Tibial nerve (tissue), 4 donors: ENCODE data around the gene RTBDN. TPM values are rescaled to one million over a fixed set of nuclear protein-coding genes. Genes with fewer than 3 reads are reported as not detected.

Source experiments
- DNase-seq, 2 donors: peaks; one replicate each; pipeline ENCODE4 v3.0.0-alpha.2; 2019; ENCODE audit warnings: low spot score in 2 of 2
- H3K27ac ChIP-seq, 4 donors: fragments of 200-600 bp; sonication (generic) in 3 of 4; one replicate each; pipeline ENCODE4 v1.5.1; 2017 to 2019; ENCODE audit warnings: mild to moderate bottlenecking in 1 of 4
- H3K27me3 ChIP-seq, 2 donors: fragments of 200-600 bp; sonication (generic) in 1 of 2; one replicate each; pipeline versions ENCODE4 v1.5.1 to v1.6.0; 2017 to 2019
- H3K36me3 ChIP-seq, 3 donors: fragments of 200-600 bp; sonication (generic); one replicate each; pipeline ENCODE4 v1.5.1; 2018 to 2019
- H3K4me1 ChIP-seq, 4 donors: fragments of 200-600 bp; sonication (generic) in 3 of 4; one replicate each; pipeline ENCODE4 v1.5.1; 2017 to 2019
- H3K4me3 ChIP-seq, 4 donors: fragments of 200-600 bp; sonication (generic) in 3 of 4; one replicate each; pipeline ENCODE4 v1.5.1; 2017 to 2019; ENCODE audit warnings: mild to moderate bottlenecking in 1 of 4, moderate library complexity in 1 of 4
- H3K9me3 ChIP-seq, 4 donors: fragments of 200-600 bp; sonication (generic) in 3 of 4; one replicate each; pipeline ENCODE4 v1.5.1; 2017 to 2019
- EP300 ChIP-seq, 2 donors: sonication (generic); formaldehyde crosslinking; IDR thresholded peaks; one replicate each; pipeline ENCODE4 v1.6.1; 2017; ENCODE audit warnings: antibody characterized with exemption in 2 of 2, mild to moderate bottlenecking in 1 of 2
- POLR2A ChIP-seq, 2 donors: fragments of 450-650 bp; IDR thresholded peaks; one replicate each; pipeline ENCODE4 v1.6.1; 2017; ENCODE audit warnings: antibody characterized with exemption in 2 of 2, mild to moderate bottlenecking in 2 of 2, moderate library complexity in 2 of 2
- WGBS, 2 donors: methylation state at CpG; one replicate each; pipeline ENCODE4 v1.1.5; 2018; 5-methylcytosine and 5-hydroxymethylcytosine counted together
- small RNA-seq: library from RNA; depleted of rRNA; stranded (forward); fragments of <200 nt; gene quantifications from one replicate; pipeline ENCODE3, GENCODE V24; 2016
- total RNA-seq, 4 donors: library from RNA; depleted of rRNA; stranded (reverse); fragments of >200 nt; gene quantifications; one replicate each; pipeline ENCODE4 v1.1.0, GENCODE V29; 2016
- TF ChIP-seq, protein P1 (sequence below), 5 experiments: fragments of 200-600 bp in 3 of 5; fragments of 450-650 bp in 2 of 5; sonication (generic) in 3 of 5; IDR thresholded peaks; one replicate each; pipeline ENCODE4 v1.5.1; 2016 to 2019; ENCODE audit warnings: antibody characterized with exemption in 5 of 5, mild to moderate bottlenecking in 3 of 5, moderate library complexity in 2 of 5

Gene RTBDN
- total RNA-seq, 4 donors from 2014 or later, result not detected

DNA sequence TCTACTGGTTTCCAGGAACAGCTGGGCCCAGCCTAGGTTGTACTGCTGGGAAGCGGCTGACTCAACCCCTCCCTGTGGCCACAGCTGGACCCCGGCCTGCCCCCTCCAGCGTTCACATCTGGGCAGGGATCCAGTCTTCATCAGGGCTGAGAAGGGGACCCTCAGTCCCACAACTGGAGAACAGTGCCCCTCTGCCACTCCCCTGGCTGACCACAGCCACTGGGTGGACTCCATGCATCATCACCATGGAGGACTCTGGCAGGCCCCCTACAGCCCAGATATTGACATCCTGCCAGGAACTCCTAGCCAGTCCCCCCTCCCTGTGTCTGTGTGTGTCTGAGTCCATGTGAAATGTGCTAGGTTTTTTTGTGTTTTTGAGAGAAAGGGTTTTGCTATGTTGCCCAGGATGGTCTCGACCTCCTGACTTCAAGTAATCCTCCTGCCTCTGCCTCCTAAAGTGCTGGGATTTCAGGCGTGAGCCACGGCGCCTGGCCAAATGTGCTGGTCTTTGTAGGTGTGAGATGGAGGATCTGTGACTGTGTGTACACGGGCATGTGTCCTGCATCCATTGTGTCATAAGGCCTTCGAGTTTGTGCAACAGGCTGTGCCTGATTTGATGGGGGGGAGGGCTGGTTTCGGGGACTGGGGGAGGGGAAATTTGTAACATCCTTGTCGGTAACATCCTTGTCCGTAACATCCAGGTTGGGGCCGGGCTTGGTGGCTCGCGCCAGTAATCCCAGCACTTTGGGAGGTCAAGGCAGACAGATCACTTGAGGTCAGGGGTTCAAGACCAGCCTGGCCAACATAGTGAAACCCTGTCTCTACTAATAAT is 55.0 kb downstream of the RTBDN start:
- peak overlapping the region; percentile 93 to 98 (median 94) for H3K27ac ChIP-seq
- no peaks in the 10 kb centered on the region for H3K36me3 ChIP-seq
- peak overlapping the region in 2 of 4 donors; percentile 59 to 81 for H3K4me3 ChIP-seq
- no peaks in the 10 kb centered on the region for H3K27me3 ChIP-seq
- DNase-seq, result no peak
- peaks cover 0 to 69% (median 56%) of the 10 kb centered on the region in 4 donors for H3K4me1 ChIP-seq
- whole genome bisulfite sequencing, 2 donors, result 45 to 57% methylated on average over 15 of the region's 15 CpGs
- H3K9me3 ChIP-seq, result no peaks in the 10 kb centered on the region
- TF ChIP-seq EP300 (IDR thresholded peaks at IDR 0.05) (no peak), POLR2A (IDR thresholded peaks at IDR 0.05) (no peak)
- TF ChIP-seq, protein P1, sequence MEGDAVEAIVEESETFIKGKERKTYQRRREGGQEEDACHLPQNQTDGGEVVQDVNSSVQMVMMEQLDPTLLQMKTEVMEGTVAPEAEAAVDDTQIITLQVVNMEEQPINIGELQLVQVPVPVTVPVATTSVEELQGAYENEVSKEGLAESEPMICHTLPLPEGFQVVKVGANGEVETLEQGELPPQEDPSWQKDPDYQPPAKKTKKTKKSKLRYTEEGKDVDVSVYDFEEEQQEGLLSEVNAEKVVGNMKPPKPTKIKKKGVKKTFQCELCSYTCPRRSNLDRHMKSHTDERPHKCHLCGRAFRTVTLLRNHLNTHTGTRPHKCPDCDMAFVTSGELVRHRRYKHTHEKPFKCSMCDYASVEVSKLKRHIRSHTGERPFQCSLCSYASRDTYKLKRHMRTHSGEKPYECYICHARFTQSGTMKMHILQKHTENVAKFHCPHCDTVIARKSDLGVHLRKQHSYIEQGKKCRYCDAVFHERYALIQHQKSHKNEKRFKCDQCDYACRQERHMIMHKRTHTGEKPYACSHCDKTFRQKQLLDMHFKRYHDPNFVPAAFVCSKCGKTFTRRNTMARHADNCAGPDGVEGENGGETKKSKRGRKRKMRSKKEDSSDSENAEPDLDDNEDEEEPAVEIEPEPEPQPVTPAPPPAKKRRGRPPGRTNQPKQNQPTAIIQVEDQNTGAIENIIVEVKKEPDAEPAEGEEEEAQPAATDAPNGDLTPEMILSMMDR (IDR thresholded peaks at IDR 0.05), result no peak

DNA sequence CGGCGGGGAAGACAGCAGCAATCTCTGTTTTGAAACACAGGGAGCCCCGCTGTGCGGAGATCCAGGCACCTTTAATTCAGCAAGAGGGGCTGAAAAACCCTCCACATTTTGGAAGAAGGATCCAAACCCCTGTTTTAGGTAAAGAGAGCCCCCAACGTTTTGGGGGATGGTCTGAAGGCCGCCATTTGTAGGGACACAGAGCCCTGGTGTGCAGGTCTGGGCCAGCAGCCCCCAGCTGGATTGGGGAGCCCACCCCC is 55.5 kb downstream of the RTBDN start:
- H3K4me1 ChIP-seq, result peaks cover 0 to 63% (median 51%) of the 10 kb centered on the region in 4 donors
- DNase-seq, result no peak
- no peaks in the 10 kb centered on the region for H3K9me3 ChIP-seq
- 19 to 34% methylated on average over 6 of the region's 6 CpGs for WGBS, 2 donors
- H3K36me3 ChIP-seq, result no peaks in the 10 kb centered on the region
- H3K4me3 ChIP-seq, result peak overlapping the region in 2 of 4 donors; percentile 59 to 81
- peak overlapping the region; percentile 93 to 98 (median 94) for H3K27ac ChIP-seq
- TF ChIP-seq, protein P1 (IDR thresholded peaks at IDR 0.05), result no peak
- H3K27me3 ChIP-seq, result no peaks in the 10 kb centered on the region

DNA sequence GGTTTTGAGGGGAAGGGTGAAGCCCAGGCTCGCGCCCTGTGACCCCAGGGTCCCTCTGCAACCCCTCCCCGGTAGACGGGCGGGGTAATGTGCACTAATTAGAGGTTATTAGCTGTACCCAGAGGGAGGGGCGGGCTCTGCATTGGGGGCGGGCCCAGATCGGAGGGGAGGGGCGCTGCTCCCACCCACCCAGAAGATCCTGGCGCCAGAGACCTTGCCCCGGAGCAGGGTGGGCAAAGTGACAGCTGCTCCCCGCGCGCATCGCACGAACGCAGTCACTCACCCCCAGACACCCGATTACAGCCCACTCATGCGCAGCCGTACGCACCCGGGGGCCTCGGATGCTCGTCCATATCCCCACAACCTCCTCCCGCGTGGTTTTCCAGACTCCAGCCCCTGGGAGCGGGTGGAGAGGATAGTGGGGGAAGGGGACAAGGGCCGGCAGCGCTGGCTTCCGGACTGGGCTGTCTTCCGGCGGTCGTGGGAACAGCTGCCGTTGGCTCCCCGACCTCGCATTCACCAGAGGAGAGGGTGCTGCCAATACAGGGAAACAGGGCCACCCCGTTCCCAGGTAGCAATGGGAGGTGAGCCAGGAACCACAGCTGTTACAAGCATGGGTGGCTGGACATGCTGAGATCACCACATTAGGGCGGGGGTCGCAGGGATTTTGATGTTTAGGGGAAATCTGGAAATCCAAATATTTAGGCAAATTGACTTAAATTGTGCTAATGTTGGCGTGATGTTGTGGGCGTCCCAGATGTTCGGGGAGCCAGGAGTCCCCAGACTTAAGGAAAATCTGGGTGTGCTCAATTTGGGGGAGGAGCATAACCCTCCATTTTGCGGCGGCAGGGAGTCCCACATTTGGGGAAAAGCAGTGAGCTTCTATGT is 56.1 kb downstream of the RTBDN start:
- peak in 1 of 2 donors; percentile 36 for TF ChIP-seq EP300 (IDR thresholded peaks at IDR 0.05)
- TF ChIP-seq, protein P1 (IDR thresholded peaks at IDR 0.05), result no peak
- peak in 1 of 2 donors; percentile 29 for TF ChIP-seq POLR2A (IDR thresholded peaks at IDR 0.05)
- WGBS, 2 donors, result 2 to 3% methylated on average over 33 to 44 of the region's 44 CpGs
- DNase-seq, result peak in 1 of 2 donors; percentile 63
- Histone ChIP-seq H3K27ac (peak overlapping the region; percentile 93 to 98 (median 94)), H3K9me3 (no peaks in the 10 kb centered on the region), H3K4me1 (peaks cover 0 to 58% (median 45%) of the 10 kb centered on the region in 4 donors), H3K36me3 (no peaks in the 10 kb centered on the region), H3K4me3 (peak overlapping the region; percentile 53 to 81 (median 60)), H3K27me3 (no peaks in the 10 kb centered on the region)

DNA sequence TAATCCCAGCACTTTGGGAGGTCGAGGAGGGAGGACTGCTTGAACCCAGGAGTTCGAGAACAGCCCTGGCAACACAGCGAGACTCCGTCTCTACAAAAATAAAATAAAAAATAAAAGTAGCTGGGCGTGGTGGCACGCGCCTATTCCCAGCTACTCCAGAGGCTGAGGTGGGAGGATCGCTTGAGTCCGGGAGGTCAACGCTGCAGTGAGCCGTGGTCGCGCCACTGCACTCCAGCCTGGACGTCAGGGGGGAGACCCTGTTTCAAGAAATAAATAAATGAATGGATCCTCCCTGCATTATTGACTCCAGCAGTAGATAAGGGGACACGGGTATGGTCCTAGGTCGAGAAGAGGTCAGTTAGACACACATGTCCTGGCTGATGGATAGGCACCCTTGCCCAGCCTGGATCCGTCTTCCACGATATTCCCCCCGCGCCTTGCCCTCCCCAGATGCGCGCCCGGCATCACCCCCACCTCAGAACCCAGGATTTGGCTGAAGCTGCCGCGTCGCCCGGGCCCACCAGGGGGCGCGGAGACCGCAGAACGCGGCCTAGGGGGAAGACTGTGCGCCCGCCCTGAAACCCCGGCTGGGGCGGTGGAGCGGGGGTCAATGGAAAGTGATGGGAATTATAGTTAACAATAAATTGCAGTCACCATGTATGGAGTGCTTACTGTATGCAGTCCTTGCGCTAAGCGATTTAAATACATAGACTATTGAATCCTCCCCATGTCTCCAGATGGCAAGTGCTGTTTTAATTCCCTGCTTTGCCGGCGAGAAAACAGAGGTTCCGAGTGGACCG is 57.0 kb downstream of the RTBDN start:
- no peaks in the 10 kb centered on the region for H3K9me3 ChIP-seq
- DNase-seq, result peak in 1 of 2 donors; percentile 78
- H3K27me3 ChIP-seq, result no peaks in the 10 kb centered on the region
- peak overlapping the region; percentile 93 to 98 (median 94) for H3K27ac ChIP-seq
- 8 to 10% methylated on average over 43 of the region's 43 CpGs for WGBS, 2 donors
- peaks cover 0 to 49% (median 38%) of the 10 kb centered on the region in 4 donors for H3K4me1 ChIP-seq
- TF ChIP-seq POLR2A (IDR thresholded peaks at IDR 0.05), result no peak
- TF ChIP-seq, protein P1 (IDR thresholded peaks at IDR 0.05), result peak; percentile 95 to 98 (median 97)
- peak; percentile 67 to 74 for TF ChIP-seq EP300 (IDR thresholded peaks at IDR 0.05)
- H3K36me3 ChIP-seq, result no peaks in the 10 kb centered on the region
- peak overlapping the region; percentile 53 to 81 (median 60) for H3K4me3 ChIP-seq

Small RNA genes lying within 50 kb of the gene (small RNA-seq; reads per million reads assigned to genes)
- gene MIR5684 (not detected), gene MIR6794 (not detected)

Other genes starting within 250 kb of the RTBDN start
- 1 to 10 TPM; 3.1 to 6.7 (median 4.8) TPM for gene ZNF490, start 223.8 kb downstream of the RTBDN start, total RNA-seq
- gene ZNF791, start 223.7 kb downstream of the RTBDN start, total RNA-seq, result 10 to 100 TPM; 36.1 to 38.7 (median 37.6) TPM
- gene MAN2B1, start 167.8 kb downstream of the RTBDN start, total RNA-seq, result 10 to 100 TPM; 48.5 to 89.4 (median 58.5) TPM
- 10 to 100 TPM in 3 of 4 donors, 1 to 10 TPM in 1; 7.9 to 19.8 (median 16.8) TPM for gene WDR83, start 167.8 kb downstream of the RTBDN start, total RNA-seq
- 100 to 1,000 TPM; 117 to 180 (median 160) TPM for gene DHPS, start 152.7 kb downstream of the RTBDN start, total RNA-seq
- gene GNG14, start 146.6 kb downstream of the RTBDN start, total RNA-seq, result not detected
- 1 to 10 TPM; 1.2 to 7.5 (median 5.7) TPM for gene FBXW9, start 137.9 kb downstream of the RTBDN start, total RNA-seq
- gene TNPO2, start 110.6 kb downstream of the RTBDN start, total RNA-seq, result 100 to 1,000 TPM in 1 of 4 donors, 10 to 100 TPM in 3; 56.1 to 120 (median 77.6) TPM
- 100 to 1,000 TPM; 328 to 649 (median 501) TPM for gene TRIR, start 99.9 kb downstream of the RTBDN start, total RNA-seq
- gene GET3, start 97.1 kb downstream of the RTBDN start, total RNA-seq, result 10 to 100 TPM; 22.6 to 40.4 (median 36.3) TPM
- under 1 TPM in 1 of 4 donors, not detected in 3; 0.21 TPM for gene BEST2, start 82.8 kb downstream of the RTBDN start, total RNA-seq
- gene HOOK2, start 59.0 kb downstream of the RTBDN start, total RNA-seq, result 100 to 1,000 TPM in 1 of 4 donors, 10 to 100 TPM in 3; 27.3 to 109 (median 50.2) TPM
- 100 to 1,000 TPM; 421 to 676 (median 613) TPM for gene JUNB, start 43.1 kb downstream of the RTBDN start, total RNA-seq
- 100 to 1,000 TPM; 129 to 182 (median 163) TPM for gene PRDX2, start 32.8 kb downstream of the RTBDN start, total RNA-seq
- 1 to 10 TPM in 1 of 4 donors, not detected in 3; 4.8 TPM for gene THSD8, start 32.5 kb downstream of the RTBDN start, total RNA-seq
- 1 to 10 TPM; 5.4 to 8.6 (median 6.7) TPM for gene RNASEH2A, start 28.0 kb downstream of the RTBDN start, total RNA-seq
- gene MAST1, start 3.9 kb upstream of the RTBDN start, total RNA-seq, result not detected
- gene DNASE2, start 46.9 kb upstream of the RTBDN start, total RNA-seq, result 10 to 100 TPM; 38.1 to 59.0 (median 44.2) TPM
- not detected for gene KLF1, start 52.6 kb upstream of the RTBDN start, total RNA-seq
- gene GCDH, start 56.6 kb upstream of the RTBDN start, total RNA-seq, result 10 to 100 TPM; 50.4 to 68.0 (median 64.6) TPM
- gene SYCE2, start 84.7 kb upstream of the RTBDN start, total RNA-seq, result not detected
- 10 to 100 TPM; 22.7 to 44.7 (median 32.2) TPM for gene FARSA, start 99.1 kb upstream of the RTBDN start, total RNA-seq
- gene CALR, start 104.0 kb upstream of the RTBDN start, total RNA-seq, result 100 to 1,000 TPM; 173 to 398 (median 313) TPM
- 100 to 1,000 TPM in 3 of 4 donors, 10 to 100 TPM in 1; 89.2 to 111 (median 108) TPM for gene RAD23A, start 111.3 kb upstream of the RTBDN start, total RNA-seq
- gene GADD45GIP1, start 122.6 kb upstream of the RTBDN start, total RNA-seq, result 10 to 100 TPM; 41.4 to 68.8 (median 53.5) TPM
- not detected for gene DAND5, start 135.0 kb upstream of the RTBDN start, total RNA-seq
- 10 to 100 TPM; 39.8 to 55.8 (median 48.2) TPM for gene NFIX, start 160.9 kb upstream of the RTBDN start, total RNA-seq